ENCODE measurements around the gene NIPAL1.
"Not testable (repeated sequence)": the region's sequence is repeated elsewhere in the genome, so short reads cannot be mapped to it uniquely, and the experiment has no call there.

Gene NIPAL1

GRCh38 chr4:47996021-47996420 is 20.6 kb upstream of the NIPAL1 start:
- H3K4me3 ChIP-seq (ENCODE audit: low read length) = no peak overlapping the region
- TF ChIP-seq CTCF (conservative IDR thresholded peaks at IDR 0.05; ENCODE audit: low read length) = no peak
- DNase-seq (ENCODE audit: low read depth) = no peak

- no peak overlapping the region for H3K4me3 ChIP-seq (ENCODE audit: low read length)
- TF ChIP-seq CTCF (conservative IDR thresholded peaks at IDR 0.05; ENCODE audit: low read length) = no peak
- DNase-seq (ENCODE audit: low read depth) = no peak
Measured at GRCh38 chr4:48002267-48002666, 14.3 kb upstream of the NIPAL1 start.

GRCh38 chr4:48003568-48003967 is 13.0 kb upstream of the NIPAL1 start:
- not testable (repeated sequence) for H3K4me3 ChIP-seq (ENCODE audit: low read length)
- DNase-seq (ENCODE audit: low read depth) = peak; percentile 37
- peak; percentile 59 for TF ChIP-seq CTCF (conservative IDR thresholded peaks at IDR 0.05; ENCODE audit: low read length)

- no peak for DNase-seq (ENCODE audit: low read depth)
- TF ChIP-seq CTCF (conservative IDR thresholded peaks at IDR 0.05; ENCODE audit: low read length) = no peak
- H3K4me3 ChIP-seq (ENCODE audit: low read length) = no peak overlapping the region
Measured at GRCh38 chr4:48005781-48006180, 10.8 kb upstream of the NIPAL1 start.

- H3K4me3 ChIP-seq (ENCODE audit: low read length) = no peak overlapping the region
- no peak for DNase-seq (ENCODE audit: low read depth)
- TF ChIP-seq CTCF (conservative IDR thresholded peaks at IDR 0.05; ENCODE audit: low read length) = no peak
Measured at GRCh38 chr4:48008021-48008596, 8.5 kb upstream of the NIPAL1 start.

- H3K4me3 ChIP-seq (ENCODE audit: low read length); DNase-seq (ENCODE audit: low read depth): not testable (repeated sequence)
Measured at GRCh38 chr4:48010906-48011305, 5.7 kb upstream of the NIPAL1 start.

GRCh38 chr4:48011722-48012121 is 4.8 kb upstream of the NIPAL1 start:
- no peak for TF ChIP-seq CTCF (conservative IDR thresholded peaks at IDR 0.05; ENCODE audit: low read length)
- DNase-seq (ENCODE audit: low read depth) = no peak

GRCh38 chr4:48012824-48013223 is 3.7 kb upstream of the NIPAL1 start:
- H3K4me3 ChIP-seq (ENCODE audit: low read length) = no peak overlapping the region
- DNase-seq (ENCODE audit: low read depth) = no peak
- TF ChIP-seq CTCF (conservative IDR thresholded peaks at IDR 0.05; ENCODE audit: low read length) = no peak

More at GRCh38 chr4:48011722-48012121, 4.8 kb upstream of the NIPAL1 start:
- no peak overlapping the region for H3K4me3 ChIP-seq (ENCODE audit: low read length)

Measured in AG10803 (cell line).